ENCODE data around the gene DYRK4. TPM values are rescaled to one million over a fixed set of nuclear protein-coding genes. Genes with fewer than 3 reads are reported as not detected.
A peak's percentile ranks its signal among the peaks of the same experiment; 100 is the strongest.
"Not testable (repeated sequence)": the region's sequence is repeated elsewhere in the genome, so short reads cannot be mapped to it uniquely, and the experiment has no call there.

Gene DYRK4, protein sequence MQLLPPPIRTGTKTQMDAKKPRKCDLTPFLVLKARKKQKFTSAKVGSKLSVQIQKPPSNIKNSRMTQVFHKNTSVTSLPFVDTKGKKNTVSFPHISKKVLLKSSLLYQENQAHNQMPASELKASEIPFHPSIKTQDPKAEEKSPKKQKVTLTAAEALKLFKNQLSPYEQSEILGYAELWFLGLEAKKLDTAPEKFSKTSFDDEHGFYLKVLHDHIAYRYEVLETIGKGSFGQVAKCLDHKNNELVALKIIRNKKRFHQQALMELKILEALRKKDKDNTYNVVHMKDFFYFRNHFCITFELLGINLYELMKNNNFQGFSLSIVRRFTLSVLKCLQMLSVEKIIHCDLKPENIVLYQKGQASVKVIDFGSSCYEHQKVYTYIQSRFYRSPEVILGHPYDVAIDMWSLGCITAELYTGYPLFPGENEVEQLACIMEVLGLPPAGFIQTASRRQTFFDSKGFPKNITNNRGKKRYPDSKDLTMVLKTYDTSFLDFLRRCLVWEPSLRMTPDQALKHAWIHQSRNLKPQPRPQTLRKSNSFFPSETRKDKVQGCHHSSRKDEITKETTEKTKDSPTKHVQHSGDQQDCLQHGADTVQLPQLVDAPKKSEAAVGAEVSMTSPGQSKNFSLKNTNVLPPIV
- 19.4 TPM for total RNA-seq

DNA sequence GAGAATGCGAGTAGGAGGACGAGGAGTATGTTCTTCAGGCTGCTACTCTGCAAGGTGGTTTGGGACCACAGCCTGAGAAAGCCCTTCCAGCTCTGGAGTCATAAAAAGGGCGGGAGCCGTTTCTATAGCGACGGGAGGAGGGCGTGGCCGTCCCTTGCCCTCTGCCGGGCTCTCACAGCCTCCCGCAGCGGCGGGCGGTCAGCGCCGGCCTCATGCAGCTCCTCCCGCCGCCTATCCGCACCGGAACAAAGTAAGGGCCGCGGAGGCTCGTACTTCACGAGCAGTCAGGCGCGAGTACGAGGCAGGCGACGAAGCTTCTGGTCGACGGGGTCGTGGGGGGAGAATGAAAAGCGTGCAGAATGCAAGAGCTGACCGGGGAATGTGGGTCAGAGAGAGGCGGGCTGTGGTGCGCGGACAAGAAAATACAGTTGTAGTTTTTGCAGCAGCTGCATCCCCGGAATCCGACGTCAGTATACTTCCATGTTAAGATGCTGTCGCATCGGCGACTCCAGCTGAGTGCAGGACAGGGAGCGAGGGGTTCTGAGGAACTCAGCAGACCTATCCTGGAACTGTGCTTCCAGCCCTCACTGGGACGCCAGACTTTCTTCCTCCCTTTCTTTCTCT, at the start of gene DYRK4:
Gene DYRK4, plus strand, starts transcription at position 175 of the 624 bp plus-strand sequence. Its CDS starts 38 bp downstream, at position 213.
- intact Hi-C loops (cut with DNase I), result no loop called here
- peaks cover 8% of the 10 kb centered on the region for H3K4me1 ChIP-seq
- H3K9me3 ChIP-seq, result no peaks in the 10 kb centered on the region
- H3K27ac ChIP-seq, result no peak within 1 kb of the TSS
- no peaks in the 10 kb centered on the region for H3K36me3 ChIP-seq
- peak within 1 kb of the TSS; percentile 34 for H3K4me3 ChIP-seq
- TF ChIP-seq, protein P1, sequence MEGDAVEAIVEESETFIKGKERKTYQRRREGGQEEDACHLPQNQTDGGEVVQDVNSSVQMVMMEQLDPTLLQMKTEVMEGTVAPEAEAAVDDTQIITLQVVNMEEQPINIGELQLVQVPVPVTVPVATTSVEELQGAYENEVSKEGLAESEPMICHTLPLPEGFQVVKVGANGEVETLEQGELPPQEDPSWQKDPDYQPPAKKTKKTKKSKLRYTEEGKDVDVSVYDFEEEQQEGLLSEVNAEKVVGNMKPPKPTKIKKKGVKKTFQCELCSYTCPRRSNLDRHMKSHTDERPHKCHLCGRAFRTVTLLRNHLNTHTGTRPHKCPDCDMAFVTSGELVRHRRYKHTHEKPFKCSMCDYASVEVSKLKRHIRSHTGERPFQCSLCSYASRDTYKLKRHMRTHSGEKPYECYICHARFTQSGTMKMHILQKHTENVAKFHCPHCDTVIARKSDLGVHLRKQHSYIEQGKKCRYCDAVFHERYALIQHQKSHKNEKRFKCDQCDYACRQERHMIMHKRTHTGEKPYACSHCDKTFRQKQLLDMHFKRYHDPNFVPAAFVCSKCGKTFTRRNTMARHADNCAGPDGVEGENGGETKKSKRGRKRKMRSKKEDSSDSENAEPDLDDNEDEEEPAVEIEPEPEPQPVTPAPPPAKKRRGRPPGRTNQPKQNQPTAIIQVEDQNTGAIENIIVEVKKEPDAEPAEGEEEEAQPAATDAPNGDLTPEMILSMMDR (IDR thresholded peaks at IDR 0.05), result no peak
- TF ChIP-seq POLR2AphosphoS5 (IDR thresholded peaks at IDR 0.05; ENCODE audit: insufficient read depth in 1 of 2, low read depth in 1 of 2) (peak in 1 of 2 donors; percentile 49), POLR2A (IDR thresholded peaks at IDR 0.05) (no peak)
- DNase-seq (ENCODE audit: extremely low spot score in 2 of 2), result no peak
- H3K27me3 ChIP-seq, result no peaks in the 10 kb centered on the region

DNA sequence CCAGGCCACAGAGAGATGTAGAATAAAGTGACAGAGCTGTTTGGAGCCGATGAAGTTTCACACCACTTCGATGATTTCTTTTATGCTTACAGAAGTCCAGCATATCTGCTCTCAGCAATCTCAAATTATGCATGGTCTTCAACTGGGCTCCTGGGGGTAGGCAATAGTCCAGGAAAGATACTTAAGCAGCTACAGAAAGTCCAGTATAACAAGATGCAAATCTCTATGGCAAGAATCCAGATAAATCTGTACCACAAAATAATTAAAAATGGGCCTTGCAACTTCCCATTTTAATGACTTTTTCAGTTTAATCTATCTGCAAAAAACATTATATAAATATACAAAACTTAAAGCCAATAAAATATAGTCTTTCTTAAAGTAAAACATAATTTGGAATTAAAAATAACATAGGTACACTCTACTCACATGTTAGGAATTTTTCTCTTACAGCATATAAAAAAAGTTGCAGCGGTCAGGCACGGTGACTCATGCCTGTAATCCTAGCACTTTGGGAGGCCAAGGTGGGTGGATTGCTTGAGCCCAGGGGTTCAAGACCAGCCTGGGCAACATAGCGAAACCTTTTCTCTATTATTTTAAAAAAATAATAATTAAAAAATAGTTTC, 43.8 kb upstream of the DYRK4 start:
- TF ChIP-seq, protein P1 (IDR thresholded peaks at IDR 0.05), result no peak
- TF ChIP-seq POLR2AphosphoS5 (IDR thresholded peaks at IDR 0.05; ENCODE audit: insufficient read depth in 1 of 2, low read depth in 1 of 2), result no peak
- TF ChIP-seq POLR2A (IDR thresholded peaks at IDR 0.05), result no peak
- peaks cover 0 to 8% of the 10 kb centered on the region in 2 donors for H3K36me3 ChIP-seq
- no peak overlapping the region for H3K4me3 ChIP-seq
- H3K9me3 ChIP-seq, result no peaks in the 10 kb centered on the region
- intact Hi-C loops (cut with DNase I), result no loop called here
- no peaks in the 10 kb centered on the region for H3K27me3 ChIP-seq
- H3K27ac ChIP-seq, result no peak overlapping the region
- no peak for DNase-seq (ENCODE audit: extremely low spot score in 2 of 2)
- H3K4me1 ChIP-seq, result no peaks in the 10 kb centered on the region

DNA sequence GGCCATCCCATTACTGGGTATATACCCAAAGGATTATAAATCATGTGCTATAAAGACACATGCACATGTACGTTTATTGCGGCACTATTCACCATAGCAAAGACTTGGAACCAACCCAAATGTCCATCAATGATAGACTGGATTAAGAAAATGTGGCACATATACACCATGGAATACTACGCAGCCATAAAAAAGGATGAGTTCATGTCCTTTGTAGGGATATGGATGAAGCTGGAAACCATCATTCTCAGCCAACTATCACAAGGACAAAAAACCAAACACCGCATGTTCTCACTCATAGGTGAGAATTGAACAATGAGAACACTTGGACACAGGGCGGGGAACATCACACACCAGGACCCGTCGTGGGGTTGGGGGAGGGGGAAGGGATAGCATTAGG, 38.6 kb upstream of the DYRK4 start:
- H3K4me3 ChIP-seq; H3K9me3 ChIP-seq; H3K4me1 ChIP-seq; DNase-seq (ENCODE audit: extremely low spot score in 2 of 2); H3K27ac ChIP-seq; H3K27me3 ChIP-seq; intact Hi-C loops (cut with DNase I): not testable (repeated sequence)
- peaks cover 0 to 30% of the 10 kb centered on the region in 2 donors for H3K36me3 ChIP-seq

DNA sequence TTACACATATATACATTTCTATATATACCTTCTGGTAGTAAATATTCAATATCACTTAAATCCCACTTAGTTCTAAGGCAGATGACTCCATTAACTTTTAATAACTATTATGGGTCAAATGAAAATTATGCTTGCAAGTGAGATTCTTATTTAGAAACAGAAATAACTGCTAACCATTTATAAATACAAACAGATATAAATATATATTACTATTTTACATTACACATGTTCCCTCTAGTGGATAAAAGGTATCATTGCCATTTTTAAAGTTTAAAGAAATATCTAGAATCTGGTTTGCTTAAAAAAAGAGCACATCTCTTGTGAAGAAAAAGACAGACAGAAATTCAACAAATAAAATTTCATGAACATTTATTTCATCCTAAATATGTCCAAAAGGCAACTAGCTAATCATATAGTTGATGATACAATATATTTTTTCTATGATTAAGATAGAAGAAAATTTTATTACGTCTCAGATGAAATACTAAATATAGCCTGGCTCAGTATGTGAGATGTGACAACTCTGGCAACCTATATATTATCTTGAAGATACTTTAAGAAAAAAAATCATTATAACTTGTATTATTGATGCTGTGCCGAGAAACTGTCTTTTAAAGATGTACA, 35.0 kb upstream of the DYRK4 start:
- TF ChIP-seq, protein P1 (IDR thresholded peaks at IDR 0.05), result peak in 2 of 3 experiments; percentile 21 to 39
- no peak for TF ChIP-seq POLR2A (IDR thresholded peaks at IDR 0.05)
- intact Hi-C loops (cut with DNase I), result no loop called here

DNA sequence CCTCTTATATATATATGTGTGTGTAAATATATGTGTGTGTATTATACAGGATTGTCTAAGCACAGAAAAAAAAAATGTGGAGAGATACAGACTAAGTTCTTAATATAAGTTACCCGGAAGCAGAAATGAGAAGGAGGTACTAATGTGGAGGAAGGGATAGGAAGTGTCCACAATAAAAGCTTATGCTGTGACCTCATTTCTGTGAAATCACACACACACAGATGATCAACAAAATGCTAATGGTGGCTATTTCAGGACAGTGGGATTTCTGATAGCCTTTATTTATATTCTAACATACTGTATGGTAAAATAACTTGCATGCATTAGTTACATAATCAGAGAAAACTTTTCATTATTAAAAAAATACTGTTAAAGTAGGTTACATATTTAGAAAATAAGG, 31.8 kb upstream of the DYRK4 start:
- Histone ChIP-seq H3K27me3 (no peaks in the 10 kb centered on the region), H3K4me3 (no peak overlapping the region), H3K4me1 (no peaks in the 10 kb centered on the region), H3K27ac (no peak overlapping the region), H3K36me3 (peaks cover 2 to 23% of the 10 kb centered on the region in 2 donors), H3K9me3 (no peaks in the 10 kb centered on the region)
- intact Hi-C loops (cut with DNase I), result no loop called here
- TF ChIP-seq POLR2A (IDR thresholded peaks at IDR 0.05) (no peak), POLR2AphosphoS5 (IDR thresholded peaks at IDR 0.05; ENCODE audit: insufficient read depth in 1 of 2, low read depth in 1 of 2) (no peak)
- TF ChIP-seq, protein P1 (IDR thresholded peaks at IDR 0.05), result no peak
- DNase-seq (ENCODE audit: extremely low spot score in 2 of 2), result no peak

More for the DNA sequence above, 35.0 kb upstream of the DYRK4 start:
- Histone ChIP-seq H3K4me1 (no peaks in the 10 kb centered on the region), H3K27ac (no peak overlapping the region), H3K4me3 (no peak overlapping the region), H3K9me3 (no peaks in the 10 kb centered on the region), H3K36me3 (peaks cover 2 to 30% of the 10 kb centered on the region in 2 donors), H3K27me3 (no peaks in the 10 kb centered on the region)
- DNase-seq (ENCODE audit: extremely low spot score in 2 of 2), result no peak
